HepG2 (cell line): Measurements from ENCODE around the gene SLC10A1. TPM values are rescaled to one million over a fixed set of nuclear protein-coding genes. Genes with fewer than 3 reads are reported as not detected.

ENCODE experiments used
- CHCHD3 ChIP-seq: sonication (generic); formaldehyde crosslinking; IDR thresholded peaks from 2 replicates; pipeline ENCODE4 v1.8.0; 2022; ENCODE audit warnings: mild to moderate bottlenecking, missing genetic modification reagents, moderate library complexity
- GABPB1 ChIP-seq: IDR thresholded peaks from 2 replicates; pipeline ENCODE4 v1.6.1; 2016; ENCODE audit warnings: mild to moderate bottlenecking, missing genetic modification reagents, moderate library complexity, missing compliant biosample characterization
- HDAC6 ChIP-seq: fragments of 200-600 bp; sonication (generic); IDR thresholded peaks from 2 replicates; pipeline ENCODE4 v1.7.0; 2017; ENCODE audit warnings: mild to moderate bottlenecking, antibody characterized with exemption, low read length, low read depth
- HOXA3 ChIP-seq: sonication (generic); formaldehyde crosslinking; IDR thresholded peaks from 2 replicates; pipeline ENCODE4 v1.5.0; 2020; ENCODE audit warnings: missing genetic modification reagents
- IRF2 ChIP-seq: IDR thresholded peaks from 2 replicates; pipeline ENCODE4 v1.6.1; 2018; ENCODE audit warnings: missing genetic modification reagents, missing compliant biosample characterization
- ISL2 ChIP-seq: sonication (generic); formaldehyde crosslinking; IDR thresholded peaks from 2 replicates; pipeline ENCODE4 v1.5.0; 2020; ENCODE audit warnings: missing genetic modification reagents
- KLF16 ChIP-seq, 2 experiments: sonication (generic) in 1 of 2; formaldehyde crosslinking in 1 of 2; IDR thresholded peaks; 2 replicates each; pipeline versions ENCODE4 v1.6.1 to v1.8.0; 2016 to 2023; ENCODE audit warnings: missing genetic modification reagents in 2 of 2, missing compliant biosample characterization in 1 of 2
- MAZ ChIP-seq, 2 experiments: sonication (generic) in 1 of 2; formaldehyde crosslinking in 1 of 2; IDR thresholded peaks; 2 replicates each; pipeline versions ENCODE4 v1.5.0 to v1.6.1; 2012 to 2020; ENCODE audit warnings: low read depth in 2 of 2, mild to moderate bottlenecking in 2 of 2, borderline replicate concordance in 1 of 2, improper control_type of control experiment in 1 of 2, low read length in 1 of 2, missing genetic modification reagents in 1 of 2, moderate library complexity in 1 of 2
- MXD4 ChIP-seq: IDR thresholded peaks from 2 replicates; pipeline ENCODE4 v1.6.1; 2016; ENCODE audit warnings: mild to moderate bottlenecking, missing biosample characterization, missing genetic modification reagents
- NAIF1 ChIP-seq: sonication (generic); formaldehyde crosslinking; IDR thresholded peaks from 2 replicates; pipeline ENCODE4 v1.5.0; 2020; ENCODE audit warnings: mild to moderate bottlenecking, missing genetic modification reagents, borderline replicate concordance
- NFE2 ChIP-seq: sonication (generic); formaldehyde crosslinking; IDR thresholded peaks from 2 replicates; pipeline ENCODE4 v1.4.0; 2020; ENCODE audit warnings: missing genetic modification reagents
- PCBP1 ChIP-seq: fragments of 200-400 bp; formaldehyde crosslinking; IDR thresholded peaks from 2 replicates; pipeline ENCODE4 v1.6.1; 2017; ENCODE audit warnings: mild to moderate bottlenecking, low read depth, low read length, borderline replicate concordance
- PHF5A ChIP-seq: IDR thresholded peaks from one replicate; pipeline ENCODE4 v1.6.1; 2018; ENCODE audit warnings: low read depth, missing genetic modification reagents; ENCODE audit not compliant: unreplicated experiment
- SAP130 ChIP-seq: IDR thresholded peaks from 2 replicates; pipeline ENCODE4 v1.6.1; 2016; ENCODE audit warnings: low read depth
- SIX1 ChIP-seq: sonication (generic); formaldehyde crosslinking; IDR thresholded peaks from 2 replicates; pipeline ENCODE4 v1.4.0; 2020; ENCODE audit warnings: missing genetic modification reagents, borderline replicate concordance
- SYNCRIP ChIP-seq: fragments of 200-400 bp; formaldehyde crosslinking; IDR thresholded peaks from 2 replicates; pipeline ENCODE4 v1.6.1; 2018; ENCODE audit warnings: mild to moderate bottlenecking, low read depth, low read length; ENCODE audit not compliant: insufficient read depth
- TEAD2 ChIP-seq: sonication (generic); formaldehyde crosslinking; IDR thresholded peaks from 2 replicates; pipeline ENCODE4 v1.9.0; 2021; ENCODE audit warnings: missing genetic modification reagents
- ZFP90 ChIP-seq: sonication (generic); formaldehyde crosslinking; IDR thresholded peaks from 2 replicates; pipeline ENCODE4 v1.8.0; 2022; ENCODE audit warnings: missing genetic modification reagents, mild to moderate bottlenecking, inconsistent platforms, borderline replicate concordance
- ZNF317 ChIP-seq: sonication (generic); formaldehyde crosslinking; IDR thresholded peaks from 2 replicates; pipeline ENCODE4 v1.5.0; 2020; ENCODE audit warnings: mild to moderate bottlenecking, missing genetic modification reagents
- ZNF350 ChIP-seq: sonication (generic); formaldehyde crosslinking; IDR thresholded peaks from 2 replicates; pipeline ENCODE4 v1.4.0; 2020; ENCODE audit warnings: mild to moderate bottlenecking, low read depth, missing genetic modification reagents, borderline replicate concordance
- ZNF530 ChIP-seq: sonication (generic); formaldehyde crosslinking; IDR thresholded peaks from 2 replicates; pipeline ENCODE4 v1.5.0; 2020; ENCODE audit warnings: low read depth, mild to moderate bottlenecking, missing genetic modification reagents
- ZNF747 ChIP-seq: sonication (generic); formaldehyde crosslinking; IDR thresholded peaks from 2 replicates; pipeline ENCODE4 v1.8.1; 2023; ENCODE audit warnings: missing genetic modification reagents, mild to moderate bottlenecking, borderline replicate concordance
- ZNF782 ChIP-seq: sonication (generic); formaldehyde crosslinking; IDR thresholded peaks from 2 replicates; pipeline ENCODE4 v1.4.0; 2020; ENCODE audit warnings: missing genetic modification reagents, mild to moderate bottlenecking, borderline replicate concordance
- polyA plus RNA-seq, 8 experiments: library from polyadenylated mRNA; depleted of rRNA in 3 of 8; stranded (reverse) in 7 of 8; unstranded in 1 of 8; fragments of >200 nt; fragmentation: Illumina TruSeq in 4 of 8; extraction: Trizol in 4 of 8; gene quantifications; 2 replicates each; pipeline versions ENCODE4 v1.2.1 to v1.2.3, GENCODE V29; 2011 to 2016; ENCODE audit warnings: low read depth in 4 of 8, missing spikeins in 1 of 8, mixed read lengths in 1 of 8; ENCODE audit not compliant: insufficient read depth in 1 of 8
- total RNA-seq, 5 experiments: library from RNA; depleted of rRNA; stranded (reverse); fragments of >200 nt; fragmentation: Illumina TruSeq; extraction: Trizol; gene quantifications; 2 replicates each; pipeline ENCODE4 v1.2.3, GENCODE V29; 2016; ENCODE audit warnings: low read depth in 1 of 5
- TF ChIP-seq, protein P1 (sequence below): sonication (generic); formaldehyde crosslinking; IDR thresholded peaks from 2 replicates; pipeline ENCODE4 v1.8.0; 2022; ENCODE audit warnings: low read depth, missing genetic modification reagents
- TF ChIP-seq, protein P2 (sequence below): sonication (generic); formaldehyde crosslinking; IDR thresholded peaks from 2 replicates; pipeline ENCODE4 v1.8.1; 2023; ENCODE audit warnings: mild to moderate bottlenecking, missing genetic modification reagents, borderline replicate concordance
- TF ChIP-seq, protein P3 (sequence below): IDR thresholded peaks from 2 replicates; pipeline ENCODE4 v1.6.1; 2016; ENCODE audit warnings: missing compliant biosample characterization, missing genetic modification reagents, borderline replicate concordance
- TF ChIP-seq, protein P4 (sequence below): sonication (generic); formaldehyde crosslinking; IDR thresholded peaks from 2 replicates; pipeline ENCODE4 v1.8.1; 2023; ENCODE audit warnings: mild to moderate bottlenecking, moderate library complexity, missing genetic modification reagents

Gene SLC10A1
- total and polyA plus RNA-seq, 2 of the 13 experiments (the other 11 are each of a cell fraction or from before 2014, with no cell fraction given) = 0.17 TPM; not detected in 1

DNA sequence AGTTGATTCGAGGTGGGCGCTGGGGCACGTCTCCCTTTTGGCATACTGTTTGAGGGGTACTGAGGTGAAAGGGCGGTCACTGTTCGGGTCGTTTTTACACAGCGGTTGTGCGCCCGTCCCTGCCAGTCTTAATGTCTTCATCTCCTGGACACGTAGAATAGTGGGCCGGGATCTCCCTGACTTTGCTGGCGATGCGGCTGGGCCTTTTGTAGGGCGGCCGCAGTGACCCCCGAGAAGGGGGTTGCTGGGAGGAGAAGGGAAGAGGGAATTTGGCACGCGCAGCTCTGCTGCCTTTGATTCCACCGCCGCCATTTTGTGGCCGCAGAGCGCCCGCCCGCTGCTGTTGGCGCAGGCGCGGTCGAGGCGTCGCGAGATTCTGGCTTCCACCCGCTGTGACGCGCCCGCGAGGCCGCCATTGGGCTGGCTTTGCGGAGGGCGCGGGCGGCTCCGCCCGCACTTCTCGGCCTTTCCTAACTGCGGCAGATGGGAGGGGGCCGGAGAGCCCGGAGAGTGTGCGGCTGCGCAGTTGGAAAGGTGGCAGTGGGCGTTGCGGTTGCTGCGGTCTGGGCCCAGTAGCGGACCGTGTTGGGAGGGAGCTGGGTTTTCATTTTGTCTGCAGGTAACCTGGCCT lies 29.6 kb downstream of the SLC10A1 start (continued):
- no peak for TF ChIP-seq NFE2 (CRISPR knock-in tag)
- TF ChIP-seq, protein P1, sequence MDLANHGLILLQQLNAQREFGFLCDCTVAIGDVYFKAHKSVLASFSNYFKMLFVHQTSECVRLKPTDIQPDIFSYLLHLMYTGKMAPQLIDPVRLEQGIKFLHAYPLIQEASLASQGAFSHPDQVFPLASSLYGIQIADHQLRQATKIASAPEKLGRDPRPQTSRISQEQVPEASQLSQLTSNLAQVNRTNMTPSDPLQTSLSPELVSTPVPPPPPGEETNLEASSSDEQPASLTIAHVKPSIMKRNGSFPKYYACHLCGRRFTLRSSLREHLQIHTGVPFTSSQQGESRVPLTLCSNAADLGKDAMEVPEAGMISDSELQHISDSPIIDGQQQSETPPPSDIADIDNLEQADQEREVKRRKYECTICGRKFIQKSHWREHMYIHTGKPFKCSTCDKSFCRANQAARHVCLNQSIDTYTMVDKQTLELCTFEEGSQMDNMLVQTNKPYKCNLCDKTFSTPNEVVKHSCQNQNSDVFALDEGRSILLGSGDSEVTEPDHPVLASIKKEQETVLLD (CRISPR knock-in tag) = no peak
- TF ChIP-seq NAIF1 = no peak
- no peak for TF ChIP-seq SYNCRIP
- no peak for TF ChIP-seq SIX1 (CRISPR knock-in tag)
- TF ChIP-seq MXD4 (CRISPR knock-in tag) = no peak
- no peak for TF ChIP-seq PCBP1
- 0 out of 2 replicates have a peak, but pooled peaks have one; percentile 21 for TF ChIP-seq HDAC6
- peak; percentile 45; the same call in 1 of the 2 replicates for TF ChIP-seq ZNF350
- no peak; the same call in 1 of the 2 replicates for TF ChIP-seq ISL2 (CRISPR knock-in tag)
- TF ChIP-seq GABPB1 (CRISPR knock-in tag) = no peak
- no peak; the same call in 1 of the 2 replicates for TF ChIP-seq IRF2 (CRISPR knock-in tag)
- TF ChIP-seq, protein P2, sequence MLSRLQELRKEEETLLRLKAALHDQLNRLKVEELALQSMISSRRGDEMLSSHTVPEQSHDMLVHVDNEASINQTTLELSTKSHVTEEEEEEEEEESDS (CRISPR knock-in tag) = no peak
- no peak for TF ChIP-seq TEAD2
- TF ChIP-seq, protein P3, sequence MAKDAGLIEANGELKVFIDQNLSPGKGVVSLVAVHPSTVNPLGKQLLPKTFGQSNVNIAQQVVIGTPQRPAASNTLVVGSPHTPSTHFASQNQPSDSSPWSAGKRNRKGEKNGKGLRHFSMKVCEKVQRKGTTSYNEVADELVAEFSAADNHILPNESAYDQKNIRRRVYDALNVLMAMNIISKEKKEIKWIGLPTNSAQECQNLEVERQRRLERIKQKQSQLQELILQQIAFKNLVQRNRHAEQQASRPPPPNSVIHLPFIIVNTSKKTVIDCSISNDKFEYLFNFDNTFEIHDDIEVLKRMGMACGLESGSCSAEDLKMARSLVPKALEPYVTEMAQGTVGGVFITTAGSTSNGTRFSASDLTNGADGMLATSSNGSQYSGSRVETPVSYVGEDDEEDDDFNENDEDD (CRISPR knock-in tag) = peak; percentile 48; the same call in 1 of the 2 replicates
- no peak; the same call in 1 of the 2 replicates for TF ChIP-seq ZNF317 (CRISPR knock-in tag)
- no peak; a peak in 1 of 4 replicates for TF ChIP-seq KLF16 (CRISPR knock-in tag; IDR thresholded peaks at IDR 0.05)
- peak; percentile 71; the same call in 1 of the 2 replicates for TF ChIP-seq MAZ (IDR thresholded peaks at IDR 0.05; ENCODE audit: borderline replicate concordance, low read depth, low read length)
- TF ChIP-seq MAZ (CRISPR knock-in tag; IDR thresholded peaks at IDR 0.05; ENCODE audit: low read depth) = peak; percentile 41; the same call in 1 of the 2 replicates
- no peak for TF ChIP-seq ZFP90 (CRISPR knock-in tag)
- no peak for TF ChIP-seq CHCHD3
- no peak; the same call in 1 of the 2 replicates for TF ChIP-seq ZNF782
- TF ChIP-seq HOXA3 (CRISPR knock-in tag) = peak; percentile 80; the same call in 1 of the 2 replicates
- TF ChIP-seq, protein P4, sequence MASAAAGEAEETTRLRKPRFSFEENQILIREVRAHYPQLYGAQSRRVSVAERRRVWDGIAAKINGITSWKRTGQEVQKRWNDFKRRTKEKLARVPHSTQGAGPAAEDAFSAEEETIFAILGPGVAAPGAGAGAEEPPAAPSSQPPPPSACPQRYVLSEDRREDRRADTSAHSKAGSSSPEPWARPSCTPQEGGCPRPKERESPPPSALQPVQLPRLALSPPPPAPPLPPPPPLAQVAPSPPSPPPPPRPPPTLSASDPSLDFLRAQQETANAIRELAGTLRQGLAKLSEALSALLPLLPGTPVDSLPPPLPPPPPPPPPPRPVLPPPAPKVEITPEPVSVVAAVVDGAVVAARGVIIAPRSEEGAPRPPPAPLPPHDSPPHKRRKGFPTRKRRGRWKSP (CRISPR knock-in tag) = peak; percentile 63; the same call in 1 of the 2 replicates
- no peak for TF ChIP-seq ZNF530 (CRISPR knock-in tag)
- TF ChIP-seq PHF5A = no peak
- TF ChIP-seq SAP130 (CRISPR knock-in tag) = peak; percentile 42; the same call in 1 of the 2 replicates
- no peak for TF ChIP-seq ZNF747 (CRISPR knock-in tag)
